DND-41 (cell line): ENCODE results near the gene YARS2.

ENCODE experiments used
- ATAC-seq: fragments of 200-7000 bp; cut with Tn5 transposase; 3 replicates; pipeline ENCODE4 v1.9.1; 2021; ENCODE audit warnings: low read depth; ENCODE audit not compliant: insufficient read depth
- DNase-seq: peaks from one replicate; pipeline ENCODE4 v3.0.0-alpha.2; 2020
- H2AFZ ChIP-seq: 2 replicates; pipeline ENCODE4 v1.6.0; 2012; ENCODE audit warnings: low read depth, low read length
- H3K27ac ChIP-seq: 2 replicates; pipeline ENCODE4 v1.5.1; 2012; ENCODE audit warnings: low read length, inconsistent platforms
- H3K27me3 ChIP-seq: fragments of 200-600 bp; sonication (generic); 2 replicates; pipeline ENCODE4 v1.6.0; 2012; ENCODE audit warnings: low read length, mild to moderate bottlenecking, inconsistent platforms; ENCODE audit not compliant: insufficient read depth, poor library complexity
- H3K36me3 ChIP-seq: 2 replicates; pipeline ENCODE4 v1.5.1; 2012; ENCODE audit warnings: low read length, inconsistent platforms; ENCODE audit not compliant: insufficient read depth
- H3K4me1 ChIP-seq: 2 replicates; pipeline ENCODE4 v1.5.1; 2012; ENCODE audit warnings: mild to moderate bottlenecking, low read length; ENCODE audit not compliant: insufficient read depth
- H3K4me2 ChIP-seq: 2 replicates; pipeline ENCODE4 v1.6.0; 2012; ENCODE audit warnings: mild to moderate bottlenecking, moderate library complexity, low read length, inconsistent platforms; ENCODE audit not compliant: insufficient read depth
- H3K4me3 ChIP-seq, 2 experiments: fragments of 200-600 bp in 1 of 2; shearing (Covaris generic) in 1 of 2; 2 replicates each; pipeline ENCODE4 v1.5.1; 2012 to 2016; ENCODE audit warnings: inconsistent platforms in 2 of 2, low read length in 2 of 2, mild to moderate bottlenecking in 2 of 2, low read depth in 1 of 2, moderate library complexity in 1 of 2
- H3K79me2 ChIP-seq: 2 replicates; pipeline ENCODE4 v1.6.0; 2012; ENCODE audit warnings: low read length, inconsistent platforms; ENCODE audit not compliant: insufficient read depth
- H3K9ac ChIP-seq: 2 replicates; pipeline ENCODE4 v1.6.0; 2012; ENCODE audit warnings: low read depth, mild to moderate bottlenecking, inconsistent platforms, low read length, moderate library complexity
- H3K9me3 ChIP-seq: 2 replicates; pipeline ENCODE4 v1.5.1; 2012; ENCODE audit warnings: low read length, moderate library complexity, mild to moderate bottlenecking, inconsistent platforms; ENCODE audit not compliant: insufficient read depth, severe bottlenecking
- H4K20me1 ChIP-seq: 2 replicates; pipeline ENCODE4 v1.6.0; 2012; ENCODE audit warnings: low read length; ENCODE audit not compliant: insufficient read depth
- EZH2 ChIP-seq: IDR thresholded peaks from 3 replicates; pipeline ENCODE4 v1.6.1; 2012; ENCODE audit warnings: borderline replicate concordance, low read depth, mild to moderate bottlenecking, moderate library complexity, low read length, inconsistent platforms; ENCODE audit not compliant: severe bottlenecking
- TF ChIP-seq, protein P1 (sequence below): IDR thresholded peaks from 2 replicates; pipeline ENCODE4 v1.5.1; 2012; ENCODE audit warnings: borderline replicate concordance, low read length, moderate library complexity, mild to moderate bottlenecking; ENCODE audit not compliant: poor library complexity, severe bottlenecking; ENCODE audit errors: extremely low read depth

YARS2 gene

DNA sequence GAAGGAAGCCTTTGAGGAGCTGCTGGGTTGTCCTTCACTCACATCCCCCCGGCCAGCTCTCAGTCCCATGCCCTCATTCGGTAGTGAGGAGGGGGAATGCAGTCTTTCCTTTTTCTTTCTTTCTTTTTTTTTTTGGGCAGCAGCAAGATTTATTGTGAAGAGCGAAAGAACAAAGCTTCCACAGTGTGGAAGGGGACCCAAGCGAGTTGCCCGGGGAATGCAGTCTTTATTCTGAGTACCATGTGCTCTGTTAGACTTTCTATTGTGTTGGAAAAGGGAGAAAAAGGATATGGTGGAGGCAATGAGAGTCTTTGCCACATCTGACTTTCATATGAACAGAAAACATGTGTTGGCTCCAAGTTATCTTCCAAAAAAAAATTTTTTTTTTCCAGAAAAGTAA, 29.9 kb upstream of the YARS2 start:
- H3K9ac ChIP-seq, result no peak overlapping the region
- no peak overlapping the region for H3K27ac ChIP-seq
- H3K9me3 ChIP-seq, result no peaks in the 10 kb centered on the region
- no peak overlapping the region for H3K4me2 ChIP-seq
- TF ChIP-seq, protein P1, sequence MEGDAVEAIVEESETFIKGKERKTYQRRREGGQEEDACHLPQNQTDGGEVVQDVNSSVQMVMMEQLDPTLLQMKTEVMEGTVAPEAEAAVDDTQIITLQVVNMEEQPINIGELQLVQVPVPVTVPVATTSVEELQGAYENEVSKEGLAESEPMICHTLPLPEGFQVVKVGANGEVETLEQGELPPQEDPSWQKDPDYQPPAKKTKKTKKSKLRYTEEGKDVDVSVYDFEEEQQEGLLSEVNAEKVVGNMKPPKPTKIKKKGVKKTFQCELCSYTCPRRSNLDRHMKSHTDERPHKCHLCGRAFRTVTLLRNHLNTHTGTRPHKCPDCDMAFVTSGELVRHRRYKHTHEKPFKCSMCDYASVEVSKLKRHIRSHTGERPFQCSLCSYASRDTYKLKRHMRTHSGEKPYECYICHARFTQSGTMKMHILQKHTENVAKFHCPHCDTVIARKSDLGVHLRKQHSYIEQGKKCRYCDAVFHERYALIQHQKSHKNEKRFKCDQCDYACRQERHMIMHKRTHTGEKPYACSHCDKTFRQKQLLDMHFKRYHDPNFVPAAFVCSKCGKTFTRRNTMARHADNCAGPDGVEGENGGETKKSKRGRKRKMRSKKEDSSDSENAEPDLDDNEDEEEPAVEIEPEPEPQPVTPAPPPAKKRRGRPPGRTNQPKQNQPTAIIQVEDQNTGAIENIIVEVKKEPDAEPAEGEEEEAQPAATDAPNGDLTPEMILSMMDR, result no peak
- no peak for TF ChIP-seq EZH2
- H2AFZ ChIP-seq, result no peak overlapping the region
- ATAC-seq, result no peak
- H3K4me3 ChIP-seq, result no peak overlapping the region
- H3K36me3 ChIP-seq, result no peaks in the 10 kb centered on the region
- no peak for DNase-seq
- H3K4me1 ChIP-seq, result no peaks in the 10 kb centered on the region
- H3K79me2 ChIP-seq, result no peaks in the 10 kb centered on the region
- no peaks in the 10 kb centered on the region for H4K20me1 ChIP-seq
- no peaks in the 10 kb centered on the region for H3K27me3 ChIP-seq

DNA sequence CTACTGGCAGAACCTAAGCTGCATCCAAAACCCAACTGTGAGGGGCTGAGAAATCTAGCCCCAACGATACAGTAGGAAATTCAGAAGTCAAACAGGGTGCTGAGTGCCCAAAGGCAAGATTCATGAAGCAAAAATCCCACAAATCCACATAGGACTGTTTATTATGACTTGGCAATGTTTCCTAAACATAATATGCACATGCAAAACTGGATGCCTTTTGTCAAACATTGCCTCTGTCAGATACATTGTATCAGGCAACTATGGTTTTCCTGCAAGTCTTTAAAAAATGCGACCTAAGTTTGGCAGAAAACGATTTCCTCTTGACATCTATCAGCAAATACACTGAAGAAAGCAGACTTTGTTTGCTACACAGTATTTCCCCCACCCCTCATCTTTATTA, 27.3 kb upstream of the YARS2 start:
- no peak overlapping the region for H3K4me3 ChIP-seq
- H3K9me3 ChIP-seq, result no peaks in the 10 kb centered on the region
- no peak overlapping the region for H2AFZ ChIP-seq
- no peak for DNase-seq
- no peak overlapping the region for H3K4me2 ChIP-seq
- no peak overlapping the region for H3K27ac ChIP-seq
- H3K79me2 ChIP-seq, result no peaks in the 10 kb centered on the region
- H3K27me3 ChIP-seq, result no peaks in the 10 kb centered on the region
- TF ChIP-seq, protein P1, result no peak
- TF ChIP-seq EZH2, result no peak
- no peak overlapping the region for H3K9ac ChIP-seq
- H4K20me1 ChIP-seq, result no peaks in the 10 kb centered on the region
- no peaks in the 10 kb centered on the region for H3K36me3 ChIP-seq
- ATAC-seq, result no peak
- H3K4me1 ChIP-seq, result no peaks in the 10 kb centered on the region

GRCh38 chr12:32780071-32780470, 24.4 kb upstream of the YARS2 start:
- no peaks in the 10 kb centered on the region for H4K20me1 ChIP-seq
- no peaks in the 10 kb centered on the region for H3K27me3 ChIP-seq
- H3K4me1 ChIP-seq, result no peaks in the 10 kb centered on the region
- no peak for ATAC-seq
- H3K79me2 ChIP-seq, result no peaks in the 10 kb centered on the region
- H3K9me3 ChIP-seq, result no peaks in the 10 kb centered on the region
- no peak overlapping the region for H3K4me3 ChIP-seq
- H3K36me3 ChIP-seq, result no peaks in the 10 kb centered on the region
- no peak overlapping the region for H2AFZ ChIP-seq
- H3K27ac ChIP-seq, result no peak overlapping the region
- H3K4me2 ChIP-seq, result no peak overlapping the region
- DNase-seq, result no peak
- TF ChIP-seq, protein P1, result no peak
- TF ChIP-seq EZH2, result no peak
- no peak overlapping the region for H3K9ac ChIP-seq

DNA sequence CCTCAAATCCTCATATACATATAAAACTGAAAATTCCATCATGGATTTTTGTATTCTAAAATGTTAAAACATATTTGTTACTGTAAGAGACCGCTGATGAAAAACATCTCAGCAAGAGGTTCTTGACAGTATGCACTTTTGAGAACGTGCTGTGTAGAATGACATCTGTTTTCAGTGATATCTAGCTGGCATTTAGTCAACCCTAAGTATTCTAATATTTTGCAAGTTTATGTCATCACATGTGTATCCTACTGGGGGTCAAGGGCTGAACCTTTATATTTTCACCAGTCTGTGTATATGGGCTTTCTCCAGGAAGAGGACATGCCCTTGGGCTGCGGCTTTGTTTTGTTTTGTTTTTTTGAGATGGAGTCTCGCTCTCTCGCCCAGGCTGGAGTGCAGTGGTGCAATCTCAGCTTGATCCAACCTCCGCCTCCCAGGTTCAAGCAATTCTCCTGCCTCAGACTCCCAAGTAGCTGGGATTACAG, 22.0 kb upstream of the YARS2 start:
- Histone ChIP-seq H3K4me2 (no peak overlapping the region), H4K20me1 (no peaks in the 10 kb centered on the region), H3K79me2 (no peaks in the 10 kb centered on the region), H3K9ac (no peak overlapping the region), H3K27ac (no peak overlapping the region), H3K36me3 (no peaks in the 10 kb centered on the region), H3K9me3 (no peaks in the 10 kb centered on the region), H3K4me3 (no peak overlapping the region), H3K27me3 (peaks cover 4% of the 10 kb centered on the region), H2AFZ (no peak overlapping the region), H3K4me1 (no peaks in the 10 kb centered on the region)
- DNase-seq (no peak), ATAC-seq (no peak)
- TF ChIP-seq EZH2, result no peak
- TF ChIP-seq, protein P1, result no peak
